Stimulated activated CD8-positive, alpha-beta memory T cell treated with anti-CD3 and anti-CD28 coated beads, Interleukin-12 subunit alpha, Interleukin-12 subunit beta, amount 100 ng/mL, for 4 hours (primary cell): ENCODE data around the gene TMEM164.
"Not testable (repeated sequence)": the region's sequence is repeated elsewhere in the genome, so short reads cannot be mapped to it uniquely, and the experiment has no call there.

Experiments used
- DNase-seq: peaks from one replicate; pipeline ENCODE4 v3.0.0-alpha.2; 2020; ENCODE audit warnings: low read depth

TMEM164 gene

DNA sequence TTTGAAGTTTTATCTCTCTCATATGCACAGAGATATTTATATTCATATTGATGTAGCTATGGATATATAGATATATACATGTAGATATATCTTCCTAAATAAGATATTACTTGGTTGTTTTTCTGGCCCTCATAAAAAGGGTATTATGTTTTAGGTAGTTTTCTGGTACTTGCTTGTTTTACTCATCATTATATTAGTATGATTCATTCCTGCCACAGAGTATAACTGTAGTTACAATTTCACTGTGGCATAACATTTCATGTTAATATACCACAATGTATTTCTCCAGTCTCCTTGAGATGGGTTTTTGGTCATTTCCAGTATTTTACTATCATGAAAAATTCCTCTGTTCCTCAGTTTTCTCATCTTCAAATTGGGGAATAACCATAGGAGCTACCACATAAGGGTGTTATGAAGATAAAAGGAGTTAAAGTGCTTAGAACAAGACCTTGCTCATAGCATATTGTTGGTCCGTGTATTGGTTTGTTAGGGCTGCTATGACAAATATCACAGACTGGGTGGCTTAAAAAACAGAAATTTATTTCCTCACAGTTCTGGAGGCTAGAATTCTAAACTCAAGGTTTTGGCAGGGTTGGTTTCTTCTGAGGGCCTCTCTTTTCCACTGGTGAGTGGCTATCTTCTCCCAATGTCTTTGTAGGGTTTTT lies 129.7 kb downstream of the TMEM164 start:
- no peak for DNase-seq

DNA sequence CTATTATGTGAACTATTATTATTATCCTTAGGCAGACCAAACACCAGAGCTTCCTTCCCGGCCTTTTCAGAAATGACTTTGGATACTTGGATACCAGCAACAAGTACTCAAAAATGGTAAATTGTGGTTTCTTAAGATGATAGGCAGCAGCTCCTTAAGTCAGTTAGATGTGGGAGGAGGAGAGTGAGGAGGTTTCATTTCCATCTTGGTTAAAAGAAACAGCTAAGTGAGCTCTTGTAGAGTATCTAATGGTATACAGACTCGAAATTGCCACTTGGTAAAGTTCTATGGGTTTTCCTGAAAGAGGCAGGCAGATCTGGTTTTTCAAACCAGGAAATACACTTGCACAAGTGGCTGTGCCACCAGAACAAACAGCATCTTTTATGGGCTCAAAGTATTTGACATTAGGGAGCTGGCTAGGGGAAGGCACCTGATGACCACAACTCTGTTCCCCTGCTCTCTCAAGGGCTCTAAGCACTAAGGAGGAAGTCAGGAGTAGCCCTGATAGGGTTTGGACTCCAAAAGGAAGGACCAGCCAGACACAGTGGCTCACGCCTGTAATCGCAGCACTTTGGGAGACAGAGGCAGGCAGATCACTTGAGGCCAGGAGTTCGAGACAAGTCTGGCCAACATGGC lies 130.9 kb downstream of the TMEM164 start:
- DNase-seq, result no peak

DNA sequence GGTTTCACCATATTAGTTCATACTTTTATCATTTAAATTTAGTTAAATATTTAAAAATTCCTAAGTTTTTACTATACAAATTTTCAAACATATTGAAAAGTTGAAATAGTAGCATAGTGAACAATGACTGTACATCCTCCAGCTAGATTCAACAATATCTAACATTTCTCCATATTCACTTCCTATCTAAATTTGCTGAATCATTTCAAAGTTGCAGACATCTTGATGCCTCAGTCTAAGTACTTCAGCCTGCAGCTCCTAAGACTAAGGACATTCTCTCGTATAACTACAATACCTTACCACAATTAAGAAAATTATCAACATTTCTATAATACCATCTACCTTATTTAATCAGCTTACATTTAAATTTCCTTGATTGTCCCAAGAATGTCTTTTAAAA lies 132.7 kb downstream of the TMEM164 start:
- DNase-seq, result no peak

DNA sequence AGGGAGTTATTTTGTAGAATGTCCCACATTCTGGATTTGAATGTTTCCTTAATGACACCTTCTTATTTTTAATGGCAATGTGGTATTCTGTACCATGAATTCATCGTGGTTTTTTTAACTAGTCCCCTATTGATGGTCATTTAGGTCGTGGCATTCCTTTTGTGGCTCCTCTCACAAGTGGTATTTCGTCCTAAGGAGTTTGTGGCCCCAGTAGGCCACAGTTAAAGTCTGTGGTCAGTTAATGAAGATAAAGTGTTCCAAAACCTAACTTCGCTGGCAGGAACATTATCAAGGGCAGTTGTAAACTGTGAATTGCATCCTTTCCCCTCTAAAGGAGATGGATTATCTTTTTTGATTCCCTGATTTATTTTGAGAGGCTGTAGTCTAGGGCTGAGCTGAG lies 133.2 kb downstream of the TMEM164 start:
- DNase-seq, result no peak

DNA sequence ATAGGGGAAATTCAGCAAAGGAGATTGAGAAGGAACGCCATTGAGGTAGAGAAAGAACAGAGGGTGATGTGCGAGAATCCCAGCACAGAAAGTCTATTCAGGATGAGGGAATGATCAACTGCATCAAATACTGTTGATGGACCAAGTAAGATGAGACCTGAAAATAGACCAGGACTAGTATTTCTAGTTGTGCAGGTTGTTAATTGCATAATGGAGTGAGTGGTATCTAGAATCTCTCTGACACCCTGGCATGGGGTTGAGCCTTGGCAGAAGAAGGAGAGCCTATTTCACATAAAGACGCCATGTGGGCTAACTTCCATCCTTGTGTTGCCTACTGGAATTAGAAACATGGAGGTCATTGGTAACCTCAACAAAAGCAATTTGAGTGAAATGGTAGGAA lies 135.6 kb downstream of the TMEM164 start:
- DNase-seq, result no peak

DNA sequence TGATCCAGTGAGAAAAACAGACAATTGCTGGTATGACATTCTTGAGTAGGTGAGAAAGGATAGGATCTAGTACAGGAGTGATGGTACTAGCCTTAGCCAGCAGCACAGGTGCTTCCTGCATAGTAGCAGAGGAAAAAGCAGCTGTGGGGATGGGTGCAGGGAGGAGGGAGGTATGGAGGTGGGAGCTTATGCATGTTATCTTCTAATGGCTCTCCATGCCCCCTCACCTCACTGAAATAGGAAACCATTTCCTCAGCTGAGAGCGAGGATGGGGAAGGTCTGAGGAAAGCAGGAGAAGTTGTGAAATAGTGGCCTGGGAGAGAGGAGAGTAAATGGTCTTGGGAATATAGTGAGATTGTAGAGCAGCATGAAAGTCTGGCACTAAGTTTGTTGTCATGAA lies 136.3 kb downstream of the TMEM164 start:
- DNase-seq, result no peak

DNA sequence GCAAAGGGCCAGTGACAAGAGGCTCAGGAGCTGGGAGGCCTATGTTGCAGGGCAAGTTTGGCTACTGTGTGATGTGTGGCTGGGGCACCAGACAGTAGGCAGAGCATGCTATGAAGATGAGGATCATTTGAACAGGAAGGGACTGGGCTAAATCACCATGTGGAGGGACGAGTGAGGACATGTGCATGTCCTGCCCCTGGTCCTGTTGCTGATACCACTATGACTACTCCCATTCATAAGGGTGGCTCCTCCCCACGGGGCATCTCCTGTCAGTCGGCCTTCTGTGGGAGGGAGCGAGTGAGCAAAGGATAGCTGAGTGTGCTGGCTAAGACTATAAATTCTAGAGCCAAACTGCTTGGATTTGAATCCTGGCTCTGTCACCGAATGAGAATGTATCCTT lies 139.2 kb downstream of the TMEM164 start:
- no peak for DNase-seq

DNA sequence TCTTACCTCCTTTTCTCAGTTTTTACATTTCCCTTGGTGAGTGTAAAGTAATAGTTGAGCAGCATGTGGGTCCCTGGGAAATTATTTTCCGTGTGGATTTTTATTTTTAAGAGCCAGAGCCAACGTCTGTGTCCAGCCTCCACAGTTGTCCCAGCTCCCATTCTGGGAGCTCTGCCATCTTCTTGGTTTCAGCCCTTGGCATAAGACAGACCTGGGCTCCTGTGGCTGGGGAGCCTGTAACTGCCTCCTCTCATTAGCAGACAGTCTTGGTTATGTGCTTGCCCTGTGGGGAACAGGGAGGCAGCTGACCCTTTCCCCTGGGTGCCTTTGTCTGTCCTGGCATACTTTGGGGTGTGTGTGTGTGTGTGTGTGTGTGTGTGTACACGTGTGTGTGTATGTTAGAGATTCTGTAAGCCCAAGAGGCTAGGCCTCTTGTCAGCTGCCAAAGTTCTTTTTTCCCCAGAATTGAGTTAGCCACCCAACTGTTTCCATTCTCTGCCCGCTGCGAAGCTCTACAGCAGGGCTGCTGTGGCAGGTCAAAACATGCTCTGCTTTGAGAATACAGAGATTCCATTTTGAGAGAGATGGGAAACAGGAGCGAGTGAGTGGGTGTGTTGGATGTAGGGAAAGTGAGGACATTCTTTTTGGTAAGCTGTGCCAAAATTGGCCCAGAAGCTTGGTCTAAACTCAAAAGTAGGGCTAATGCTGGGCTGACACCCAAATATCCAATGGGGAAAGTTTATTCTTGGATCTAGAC lies 140.7 kb downstream of the TMEM164 start:
- no peak for DNase-seq

DNA sequence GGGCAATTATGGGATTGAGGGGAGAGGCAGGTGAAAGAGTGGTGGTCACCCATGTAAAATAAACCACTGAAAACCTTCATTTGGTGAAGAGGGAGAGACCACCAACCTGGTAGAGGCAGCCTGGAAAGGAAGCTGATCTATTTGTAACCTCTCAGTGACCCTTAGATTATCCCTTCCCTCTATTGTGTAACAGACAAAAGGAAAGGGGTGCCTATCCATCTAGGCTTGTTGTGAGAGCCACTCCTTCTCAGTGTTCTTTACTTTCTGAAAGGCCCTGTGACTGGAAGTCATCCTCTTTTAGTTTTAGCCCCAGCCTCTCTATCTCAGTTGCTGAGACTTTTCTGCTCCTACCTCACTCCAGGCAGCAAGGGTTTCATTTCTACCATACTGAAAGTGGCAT lies 142.4 kb downstream of the TMEM164 start:
- DNase-seq, result no peak

DNA sequence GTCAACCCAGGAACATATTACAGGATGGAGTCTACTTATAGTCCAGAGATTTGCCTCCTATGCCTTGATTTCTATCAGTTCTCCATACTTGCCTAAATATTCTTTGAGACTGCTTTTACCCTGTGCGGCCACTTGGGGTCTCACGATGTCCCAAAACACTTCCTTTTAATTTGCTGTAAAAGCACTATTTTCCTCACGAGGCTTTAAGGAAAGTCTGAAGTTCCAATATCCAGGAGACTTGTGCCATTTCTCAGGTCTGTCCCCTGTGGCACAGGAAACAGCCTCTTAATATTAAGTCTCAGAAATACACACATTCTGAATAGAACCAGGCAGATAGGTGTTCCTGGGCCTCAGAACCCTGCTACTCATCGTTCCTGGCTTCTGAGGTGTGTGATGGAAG lies 142.9 kb downstream of the TMEM164 start:
- DNase-seq, result no peak

DNA sequence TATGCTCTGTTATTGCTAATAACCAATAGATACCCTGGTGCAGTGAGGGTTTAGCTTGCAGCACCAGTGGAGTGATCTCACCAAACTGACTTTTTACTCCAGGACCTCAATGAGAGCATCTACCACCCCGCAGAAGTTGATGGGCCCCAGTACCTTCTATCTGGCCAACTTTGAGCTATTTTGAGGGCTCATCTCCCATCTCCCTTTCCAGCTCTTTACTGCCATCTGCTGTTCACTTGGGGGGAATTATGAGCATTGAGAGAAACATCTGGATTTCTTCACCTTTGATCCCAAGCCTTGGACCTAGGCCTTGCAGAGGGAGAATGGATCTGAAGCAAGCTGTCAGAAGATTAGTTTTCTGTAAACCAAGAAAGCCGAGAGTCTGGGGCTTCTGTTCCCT lies 143.6 kb downstream of the TMEM164 start:
- DNase-seq, result no peak

DNA sequence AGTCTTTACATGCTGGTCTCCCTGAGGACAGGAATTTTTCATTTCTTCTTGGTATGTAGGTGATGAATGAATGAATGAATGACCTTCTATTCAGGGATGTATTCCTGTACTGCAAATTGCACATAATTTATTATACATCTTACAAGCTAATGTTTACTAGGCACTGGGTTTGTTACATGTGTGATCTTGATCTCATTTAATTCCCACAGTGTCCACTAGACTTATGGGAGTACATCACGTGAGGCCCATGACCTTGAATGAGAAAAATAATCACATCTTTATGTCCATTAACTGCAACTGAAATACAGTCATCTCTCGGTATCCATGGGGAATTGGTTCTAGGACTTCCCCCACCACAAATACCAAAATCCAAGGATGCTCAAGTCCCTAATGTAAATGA lies 150.3 kb downstream of the TMEM164 start:
- no peak for DNase-seq

DNA sequence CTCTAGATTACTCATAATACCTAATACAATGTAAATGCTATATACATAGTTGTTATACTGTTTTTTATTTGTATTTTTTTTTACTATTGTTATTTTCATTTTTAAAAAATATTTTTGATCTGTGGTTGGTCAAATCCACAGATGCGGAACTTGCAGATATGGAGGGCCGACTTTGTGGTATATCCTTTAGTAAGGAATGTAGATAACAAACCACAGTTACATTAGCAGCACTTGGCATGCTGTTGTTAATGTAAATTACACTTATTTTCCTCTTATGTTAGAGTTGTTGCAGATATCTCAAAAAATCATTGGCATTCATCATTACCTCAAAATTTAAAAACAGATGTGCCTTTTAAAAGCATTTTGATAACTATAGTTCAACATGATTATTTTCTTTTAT lies 151.0 kb downstream of the TMEM164 start:
- no peak for DNase-seq

DNA sequence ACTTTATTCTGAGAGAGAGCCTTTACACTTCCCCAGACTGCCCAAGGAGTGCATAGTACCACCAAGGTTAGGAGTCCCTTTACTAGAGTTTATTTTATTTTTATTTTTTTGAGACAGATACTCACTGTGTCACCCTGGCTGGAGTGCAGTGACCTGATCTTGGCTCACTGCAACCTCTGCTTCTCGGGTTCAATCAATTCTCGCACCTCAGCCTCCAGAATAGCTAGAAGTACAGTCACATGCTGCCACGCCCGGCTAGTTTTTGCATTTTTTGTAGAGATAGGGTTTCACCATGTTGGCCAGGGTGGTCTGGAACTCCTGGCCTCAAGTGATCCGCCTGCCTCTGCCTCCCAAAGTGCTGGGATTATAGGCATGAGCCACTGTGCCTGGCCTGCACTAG lies 151.4 kb downstream of the TMEM164 start:
- DNase-seq, result not testable (repeated sequence)

DNA sequence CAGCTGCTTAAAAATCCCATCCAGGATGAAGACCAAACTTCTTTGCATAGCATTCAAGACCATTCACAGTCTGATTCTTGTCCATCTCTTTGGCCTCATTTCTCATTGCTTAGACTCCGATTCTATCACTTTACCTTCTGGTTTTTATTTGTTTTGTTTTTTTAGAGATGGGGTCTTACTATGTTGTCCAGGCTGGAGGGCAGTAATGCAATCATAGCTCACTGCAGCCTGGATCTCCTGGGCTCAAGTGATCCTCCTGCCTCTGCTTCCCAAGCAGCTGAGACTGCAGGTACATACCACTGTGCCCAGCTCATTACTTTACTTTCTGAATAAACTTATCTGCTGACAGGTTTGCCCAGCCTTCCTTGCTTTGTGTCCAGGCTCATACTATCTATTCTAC lies 152.8 kb downstream of the TMEM164 start:
- no peak for DNase-seq

DNA sequence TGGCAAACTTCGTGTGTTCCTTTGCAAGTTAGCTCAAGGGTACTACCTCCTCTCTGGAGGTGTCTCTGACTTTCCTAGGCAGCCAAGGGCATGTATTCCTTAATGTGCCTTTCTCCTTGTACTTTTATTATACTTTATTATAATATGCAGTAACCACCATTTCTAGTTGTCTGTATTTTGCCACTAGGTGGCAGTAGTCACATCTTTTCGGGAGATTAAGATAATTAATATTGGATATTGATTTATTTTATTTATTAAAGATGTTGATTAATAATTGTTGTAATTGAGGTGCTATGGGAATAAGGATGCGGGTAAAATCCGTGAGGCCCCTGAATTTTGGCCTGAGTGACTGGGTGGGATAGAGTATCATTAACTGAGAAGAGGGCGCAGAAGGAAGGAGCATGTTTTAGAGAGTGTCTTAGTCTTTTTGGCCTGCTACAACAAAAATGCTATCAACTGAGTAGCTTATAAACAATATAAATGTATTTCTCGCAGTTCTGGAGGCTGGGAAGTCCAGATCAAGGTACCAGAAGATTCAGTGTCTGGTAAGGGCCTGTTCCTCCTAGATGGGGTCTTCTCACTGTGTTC lies 153.3 kb downstream of the TMEM164 start:
- DNase-seq, result no peak

DNA sequence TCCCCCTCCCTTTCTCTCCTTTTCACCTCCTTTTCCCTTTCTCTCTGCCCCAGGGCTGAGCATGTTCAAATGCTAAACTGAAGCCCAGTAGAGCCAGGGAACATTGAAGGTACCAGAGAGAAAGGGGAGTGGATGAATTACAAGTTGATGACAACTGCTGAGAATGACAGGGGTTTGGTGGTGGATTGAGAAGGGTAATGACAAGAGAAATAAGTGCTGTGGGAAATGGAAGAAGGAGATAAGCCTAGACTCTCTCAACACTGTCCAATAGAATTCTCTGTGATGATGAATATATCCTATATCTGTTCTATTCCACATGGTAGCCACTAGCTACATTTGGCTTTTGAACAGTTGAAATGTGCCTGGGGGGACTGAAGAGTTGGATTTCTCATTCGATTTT lies 154.5 kb downstream of the TMEM164 start:
- DNase-seq, result no peak

DNA sequence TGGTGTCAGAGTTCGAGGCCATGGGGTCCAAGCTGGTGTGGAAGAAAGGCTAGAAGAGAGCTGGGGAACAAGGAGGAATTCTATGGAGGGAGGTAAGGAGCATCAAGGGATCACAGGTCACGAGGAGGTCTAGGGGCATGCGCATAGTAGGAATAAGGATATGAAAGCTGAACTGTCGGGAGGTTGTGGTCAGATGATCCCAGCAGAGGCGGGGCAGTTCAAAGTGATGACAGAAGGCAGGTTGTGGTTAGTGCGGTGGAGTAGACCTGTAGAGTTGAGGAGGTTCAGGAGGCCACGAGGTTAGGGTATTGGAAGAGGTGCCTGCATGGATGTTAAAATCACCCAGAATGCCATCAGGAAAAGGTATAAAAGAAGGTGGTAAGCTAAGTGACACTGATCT lies 156.3 kb downstream of the TMEM164 start:
- DNase-seq, result no peak

DNA sequence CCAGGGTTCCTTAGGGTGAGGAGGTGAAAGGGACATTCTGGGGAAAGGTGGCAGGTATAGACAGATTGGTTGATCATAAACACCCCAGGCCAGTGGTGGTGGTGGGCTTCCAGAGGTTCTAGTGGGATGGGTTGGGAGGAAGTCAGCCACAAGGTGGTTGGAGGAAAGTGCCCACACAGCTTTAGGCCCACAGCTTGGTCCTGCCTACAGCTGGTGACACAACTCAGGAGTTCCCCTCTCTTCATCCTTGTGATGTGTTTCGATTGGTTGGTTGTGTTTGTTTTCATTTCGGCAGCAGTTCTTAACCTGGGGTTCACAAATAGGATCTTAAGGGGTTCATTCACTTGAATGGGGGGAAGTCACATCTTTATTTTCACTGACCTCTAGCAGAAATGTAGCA lies 157.0 kb downstream of the TMEM164 start:
- DNase-seq, result no peak

DNA sequence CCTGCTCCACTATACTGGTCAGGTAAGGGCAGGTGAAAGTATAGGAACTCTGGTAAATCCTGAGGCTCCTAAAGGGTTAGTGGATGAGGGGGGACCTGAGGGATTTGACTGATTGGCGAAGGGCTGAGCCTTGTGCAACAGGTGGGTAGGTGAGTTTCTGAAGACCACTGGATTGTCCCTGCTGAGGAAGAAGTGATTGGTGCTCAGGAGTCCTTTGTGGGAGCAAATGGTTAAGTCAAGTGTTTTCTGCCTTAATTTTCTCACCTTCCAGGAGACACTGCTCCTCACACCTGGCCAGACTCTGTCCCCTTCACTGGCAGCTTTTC lies 158.4 kb downstream of the TMEM164 start:
- DNase-seq, result no peak

DNA sequence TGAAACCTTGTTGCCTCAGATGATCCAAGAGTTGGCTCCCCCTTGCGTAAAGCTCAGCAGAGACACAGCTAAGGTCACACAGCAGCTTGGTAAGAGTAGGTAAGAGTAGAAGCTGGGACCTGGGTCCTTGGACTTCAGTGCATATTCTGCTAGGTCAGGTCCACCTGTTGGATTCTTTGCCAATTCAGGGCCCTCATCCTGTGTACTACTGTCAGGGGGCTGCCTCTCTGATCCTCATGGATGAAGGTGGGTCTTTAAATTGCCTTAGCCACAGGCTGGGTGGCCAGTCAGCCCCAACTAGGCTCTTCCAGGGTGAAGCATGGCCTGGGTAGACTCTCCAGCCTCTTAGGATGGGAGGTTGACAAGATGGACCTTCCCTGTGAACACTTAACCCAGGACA lies 159.2 kb downstream of the TMEM164 start:
- DNase-seq, result no peak

DNA sequence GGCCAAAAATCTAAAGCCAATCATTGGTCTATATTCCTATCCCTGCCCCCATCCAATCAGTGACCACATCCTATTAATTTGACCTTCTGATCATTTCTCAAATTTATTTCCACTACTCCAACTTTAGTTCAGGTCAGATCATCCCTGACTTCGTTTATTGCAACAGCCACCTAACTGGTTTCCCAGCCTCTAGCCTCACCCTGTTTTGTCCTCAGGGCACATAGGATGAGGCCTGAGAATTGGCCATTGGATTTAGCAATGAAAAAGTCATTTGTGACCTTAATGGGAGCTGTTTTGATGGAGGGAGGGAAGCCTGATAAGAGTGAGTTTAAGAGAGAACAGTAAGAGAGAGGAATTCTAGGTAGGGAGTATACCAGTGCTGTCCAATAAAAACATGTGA lies 160.0 kb downstream of the TMEM164 start:
- DNase-seq, result no peak

DNA sequence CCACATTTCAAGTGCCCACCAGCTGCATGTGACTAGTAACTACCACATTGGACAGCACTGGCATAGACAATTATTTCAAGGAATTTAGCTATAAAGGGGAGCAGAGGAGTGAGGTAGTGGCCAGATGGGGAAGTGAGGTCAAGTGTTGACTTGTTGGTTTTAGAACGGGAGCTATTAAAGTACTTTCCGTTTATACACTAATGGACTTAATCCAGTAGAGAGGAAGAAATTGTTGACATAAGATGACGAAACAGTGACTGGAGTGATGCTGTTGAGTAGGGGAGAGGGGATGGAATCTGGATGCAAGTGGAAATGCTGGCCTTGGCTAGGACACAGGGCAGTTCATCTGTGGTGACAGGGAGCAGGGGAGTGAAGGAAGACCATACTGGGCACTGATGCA lies 160.6 kb downstream of the TMEM164 start:
- no peak for DNase-seq
